Spleen (tissue), 11 donors: Measurements from ENCODE around the gene TIMP2. TPM values are rescaled to one million over a fixed set of nuclear protein-coding genes. Genes with fewer than 3 reads are reported as not detected.

Source experiments
- DNase-seq: peaks from one replicate; pipeline ENCODE4 v3.0.0-alpha.2; 2020
- H3K27ac ChIP-seq, 8 donors: fragments of 200-600 bp; sonication (generic) in 7 of 8; 1 replicate in 4 of 8; 2 replicates in 4 of 8; pipeline versions ENCODE4 v1.5.0 to v1.8.0; 2016 to 2021; ENCODE audit warnings: inconsistent platforms in 4 of 8, mild to moderate bottlenecking in 4 of 8, moderate library complexity in 1 of 8
- H3K27me3 ChIP-seq, 7 donors: fragments of 200-600 bp; sonication (generic) in 6 of 7; replicated peaks in 1 of 7; 1 replicate in 4 of 7; 2 replicates in 3 of 7; pipeline versions ENCODE4 v1.5.0 to v1.8.0; 2016 to 2021; ENCODE audit warnings: inconsistent platforms in 3 of 7, mild to moderate bottlenecking in 1 of 7
- H3K36me3 ChIP-seq, 6 donors: fragments of 200-600 bp; sonication (generic) in 5 of 6; 1 replicate in 4 of 6; 2 replicates in 2 of 6; pipeline versions ENCODE4 v1.5.0 to v1.8.0; 2016 to 2021; ENCODE audit warnings: inconsistent platforms in 2 of 6
- H3K4me1 ChIP-seq, 6 donors: fragments of 200-600 bp; sonication (generic) in 5 of 6; 1 replicate in 3 of 6; 2 replicates in 3 of 6; pipeline versions ENCODE4 v1.5.0 to v1.8.0; 2016 to 2021; ENCODE audit warnings: inconsistent platforms in 3 of 6
- H3K4me3 ChIP-seq, 8 donors: fragments of 200-600 bp; sonication (generic) in 7 of 8; 1 replicate in 4 of 8; 2 replicates in 4 of 8; pipeline versions ENCODE4 v1.5.0 to v1.8.0; 2016 to 2021; ENCODE audit warnings: inconsistent platforms in 4 of 8, mild to moderate bottlenecking in 4 of 8, moderate library complexity in 2 of 8
- H3K9me3 ChIP-seq, 8 donors: fragments of 200-600 bp; sonication (generic) in 7 of 8; 1 replicate in 4 of 8; 2 replicates in 4 of 8; pipeline versions ENCODE4 v1.5.0 to v1.8.0; 2016 to 2021; ENCODE audit warnings: inconsistent platforms in 4 of 8
- CTCF ChIP-seq, 11 experiments: fragments of 200-600 bp in 7 of 11; fragments of 450-650 bp in 4 of 11; sonication (generic) in 4 of 11; IDR thresholded peaks in 8 of 11; conservative IDR thresholded peaks in 3 of 11; 1 replicate in 7 of 11; 2 replicates in 4 of 11; pipeline versions ENCODE4 v1.4.0 to v1.8.0; 2016 to 2021; ENCODE audit warnings: antibody characterized with exemption in 11 of 11, inconsistent platforms in 4 of 11, mild to moderate bottlenecking in 1 of 11
- POLR2A ChIP-seq, 3 donors: fragments of 450-650 bp; IDR thresholded peaks; one replicate each; pipeline ENCODE4 v1.5.1; 2017; ENCODE audit warnings: antibody characterized with exemption in 3 of 3, mild to moderate bottlenecking in 1 of 3
- POLR2AphosphoS5 ChIP-seq, 3 donors: sonication (generic); formaldehyde crosslinking; IDR thresholded peaks; one replicate each; pipeline ENCODE4 v1.5.1; 2017; ENCODE audit warnings: antibody characterized with exemption in 3 of 3
- WGBS, 5 donors: extraction: QIAGEN DNeasy Blood & Tissue Kit in 3 of 5; methylation state at CpG; one replicate each; pipeline versions ENCODE4 v1.1.5 to v1.1.7; 2013 to 2018; 5-methylcytosine and 5-hydroxymethylcytosine counted together
- intact Hi-C: fragments of 100-400 bp; cut with DNase I; formaldehyde crosslinking; loops from one replicate; pipeline ENCODE4 v1.15.0; 2023; ENCODE audit warnings: low total_unique reads
- polyA plus RNA-seq, 3 donors: library from polyadenylated mRNA; stranded (reverse); fragments of 200-250 nt; gene quantifications; one replicate each; pipeline ENCODE4 v1.2.1, GENCODE V29; 2013
- total RNA-seq, 7 donors: library from RNA; depleted of rRNA in 3 of 7; stranded (reverse); fragments of >200 nt in 3 of 7; fragmentation: NEBNext Ultra II Directional in 4 of 7; extraction: Animal tissue kit (Norgen Biotek cat#: 25700) in 4 of 7; gene quantifications; one replicate each; pipeline versions ENCODE4 v1.1.0 to v1.2.1, GENCODE V29; 2016 to 2021
- donor health status: healthy with polysubstance abuse.
- donor health status: DM: no; HTN: no; CAD: no; lungs with moderate emphysema.
- donor health status: DM: no; HTN: no; CAD: no.
- donor health status: Bipolar disorder and iron deficiency.
- donor health status: healthy.
- donor health status: DM: no; HTN: no; CAD: no.
- donor health status: DM: yes; HTN: yes; CAD: no.

The TIMP2 gene
- total and polyA plus RNA-seq, 10 donors: 16.3 to 333 (median 181) TPM

- DNase-seq: no peak
- TF ChIP-seq CTCF (IDR thresholded peaks at IDR 0.05 in 8 of 11, conservative IDR thresholded peaks at IDR 0.05 in 3 of 11) (no peak), POLR2A (IDR thresholded peaks at IDR 0.05) (no peak), POLR2AphosphoS5 (IDR thresholded peaks at IDR 0.05) (no peak)
- Histone ChIP-seq H3K9me3 (no peaks in the 10 kb centered on the region), H3K27ac (peak overlapping the region in 4 of 8 donors; percentile 41 to 97 (median 95)), H3K36me3 (peaks cover 0 to 11% (median 0%) of the 10 kb centered on the region in 6 donors), H3K4me3 (peak overlapping the region in 1 of 8 donors; percentile 86), H3K4me1 (peaks cover 30 to 96% (median 84%) of the 10 kb centered on the region in 6 donors), H3K27me3 (peaks cover 0 to 23% (median 1%) of the 10 kb centered on the region in 7 donors)
- WGBS, 5 donors: 72 to 91% (median 80%) methylated on average over 8 of the region's 8 CpGs
- intact Hi-C loops: loop anchor here (10.0 kb wide), 1 partner anchor 46 kb away; no protein-coding TSS in a partner anchor
These were observed 4.7 kb downstream of the TIMP2 start for GRCh38 chr17:78920528-78920927.

GRCh38 chr17:78919861-78920450 is 5.2 kb downstream of the TIMP2 start:
- Histone ChIP-seq H3K27ac (peak overlapping the region in 5 of 8 donors; percentile 11 to 97 (median 41)), H3K27me3 (peaks cover 0 to 17% (median 0%) of the 10 kb centered on the region in 7 donors), H3K36me3 (peaks cover 0 to 11% (median 0%) of the 10 kb centered on the region in 6 donors), H3K9me3 (no peaks in the 10 kb centered on the region), H3K4me1 (peaks cover 35 to 98% (median 86%) of the 10 kb centered on the region in 6 donors), H3K4me3 (peak overlapping the region in 1 of 8 donors; percentile 86)
- no peak for TF ChIP-seq POLR2A (IDR thresholded peaks at IDR 0.05)
- TF ChIP-seq POLR2AphosphoS5 (IDR thresholded peaks at IDR 0.05): no peak
- TF ChIP-seq CTCF (IDR thresholded peaks at IDR 0.05 in 8 of 11, conservative IDR thresholded peaks at IDR 0.05 in 3 of 11): no peak
- intact Hi-C loops: loop anchor here (10.0 kb wide), 1 partner anchor 45 kb away; no protein-coding TSS in a partner anchor
- WGBS, 5 donors: 58 to 74% (median 65%) methylated on average over 17 to 20 of the region's 20 CpGs
- DNase-seq: no peak

- Histone ChIP-seq H3K27me3 (peaks cover 0 to 9% (median 0%) of the 10 kb centered on the region in 7 donors), H3K27ac (peak overlapping the region in 6 of 8 donors; percentile 41 to 97 (median 78)), H3K4me1 (peaks cover 35 to 100% (median 87%) of the 10 kb centered on the region in 6 donors), H3K4me3 (peak overlapping the region in 1 of 8 donors; percentile 3), H3K9me3 (no peaks in the 10 kb centered on the region), H3K36me3 (peaks cover 0 to 11% (median 0%) of the 10 kb centered on the region in 6 donors)
- WGBS, 5 donors: 75 to 82% (median 76%) methylated on average over 12 to 14 of the region's 14 CpGs
- DNase-seq: no peak
- intact Hi-C loops: no loop called here
- no peak for TF ChIP-seq CTCF (IDR thresholded peaks at IDR 0.05 in 8 of 11, conservative IDR thresholded peaks at IDR 0.05 in 3 of 11)
- TF ChIP-seq POLR2A (IDR thresholded peaks at IDR 0.05): no peak
- peak in 1 of 3 donors; percentile 50 for TF ChIP-seq POLR2AphosphoS5 (IDR thresholded peaks at IDR 0.05)
These were observed 6.2 kb downstream of the TIMP2 start for GRCh38 chr17:78918979-78919378.
